Measurements from ENCODE around the gene MYO7A.

DNA sequence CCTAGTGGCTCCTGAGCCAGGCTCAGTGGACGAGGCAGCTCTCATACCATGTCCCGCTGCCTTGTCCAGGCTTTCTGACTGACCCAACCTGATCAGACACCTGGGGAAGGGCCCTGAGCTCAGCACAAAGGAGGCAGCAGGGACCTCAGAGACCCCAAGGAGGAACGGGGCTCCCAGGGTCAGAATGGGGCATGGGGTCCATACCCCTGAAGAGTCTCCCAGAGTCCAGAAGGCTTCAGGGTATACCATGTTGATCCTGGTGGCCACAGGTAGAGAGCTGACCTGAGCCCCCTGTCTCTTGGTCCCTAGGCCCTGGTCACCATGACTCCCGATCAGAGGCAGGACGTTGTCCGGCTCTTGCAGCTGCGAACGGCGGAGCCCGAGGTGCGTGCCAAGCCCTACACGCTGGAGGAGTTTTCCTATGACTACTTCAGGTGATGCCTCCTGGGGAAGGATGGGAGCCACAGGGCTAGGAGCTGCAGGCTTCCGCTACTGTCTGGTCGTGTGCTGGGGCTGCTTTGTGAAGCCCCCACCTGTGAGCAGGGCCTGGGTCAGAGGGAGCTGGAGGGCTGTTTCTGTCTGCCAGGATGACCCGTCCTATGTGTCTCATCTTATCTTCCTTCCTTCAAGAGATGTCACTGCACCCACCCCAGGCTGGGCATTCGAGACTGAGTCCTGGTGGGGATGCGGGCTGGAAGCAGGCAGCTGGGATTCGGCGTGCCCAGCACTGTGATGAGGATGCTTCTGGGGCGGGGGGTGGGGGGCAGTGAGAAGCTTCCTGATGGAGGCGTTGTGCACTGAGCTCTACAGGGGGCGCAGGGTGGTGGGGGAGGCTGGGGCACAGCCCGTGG, 74.2 kb downstream of the MYO7A start:
- TF ChIP-seq ZNF274 (IDR thresholded peaks at IDR 0.05; ENCODE audit: borderline replicate concordance, extremely low read depth, low read length) (no peak), POLR2A (IDR thresholded peaks at IDR 0.05; ENCODE audit: control extremely low read depth in 1 of 2, low read depth in 2 of 2, low read length in 2 of 2) (no peak), POLR2AphosphoS5 (IDR thresholded peaks at IDR 0.05; ENCODE audit: low read depth, low read length) (no peak), JUN (IDR thresholded peaks at IDR 0.05; ENCODE audit: low read depth, low read length) (no peak), HDAC6 (IDR thresholded peaks at IDR 0.05; ENCODE audit: low read depth, low read length) (no peak), CHD2 (IDR thresholded peaks at IDR 0.05; ENCODE audit: low read length) (no peak), EGR1 (IDR thresholded peaks at IDR 0.05; ENCODE audit: borderline replicate concordance, low read depth, low read length) (no peak), CBX5 (IDR thresholded peaks at IDR 0.05; ENCODE audit: low read depth, low read length) (no peak), YY1 (IDR thresholded peaks at IDR 0.05; ENCODE audit: low read depth, low read length) (no peak), EP300 (IDR thresholded peaks at IDR 0.05; ENCODE audit: borderline replicate concordance in 1 of 2, low read depth in 2 of 2, low read length in 2 of 2) (no peak)
- TF ChIP-seq, protein P1, sequence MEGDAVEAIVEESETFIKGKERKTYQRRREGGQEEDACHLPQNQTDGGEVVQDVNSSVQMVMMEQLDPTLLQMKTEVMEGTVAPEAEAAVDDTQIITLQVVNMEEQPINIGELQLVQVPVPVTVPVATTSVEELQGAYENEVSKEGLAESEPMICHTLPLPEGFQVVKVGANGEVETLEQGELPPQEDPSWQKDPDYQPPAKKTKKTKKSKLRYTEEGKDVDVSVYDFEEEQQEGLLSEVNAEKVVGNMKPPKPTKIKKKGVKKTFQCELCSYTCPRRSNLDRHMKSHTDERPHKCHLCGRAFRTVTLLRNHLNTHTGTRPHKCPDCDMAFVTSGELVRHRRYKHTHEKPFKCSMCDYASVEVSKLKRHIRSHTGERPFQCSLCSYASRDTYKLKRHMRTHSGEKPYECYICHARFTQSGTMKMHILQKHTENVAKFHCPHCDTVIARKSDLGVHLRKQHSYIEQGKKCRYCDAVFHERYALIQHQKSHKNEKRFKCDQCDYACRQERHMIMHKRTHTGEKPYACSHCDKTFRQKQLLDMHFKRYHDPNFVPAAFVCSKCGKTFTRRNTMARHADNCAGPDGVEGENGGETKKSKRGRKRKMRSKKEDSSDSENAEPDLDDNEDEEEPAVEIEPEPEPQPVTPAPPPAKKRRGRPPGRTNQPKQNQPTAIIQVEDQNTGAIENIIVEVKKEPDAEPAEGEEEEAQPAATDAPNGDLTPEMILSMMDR (IDR thresholded peaks at IDR 0.05; ENCODE audit: control extremely low read depth in 1 of 3, insufficient read depth in 1 of 3, low read depth in 1 of 3, low read length in 3 of 3), result no peak
- TF ChIP-seq, protein P2, sequence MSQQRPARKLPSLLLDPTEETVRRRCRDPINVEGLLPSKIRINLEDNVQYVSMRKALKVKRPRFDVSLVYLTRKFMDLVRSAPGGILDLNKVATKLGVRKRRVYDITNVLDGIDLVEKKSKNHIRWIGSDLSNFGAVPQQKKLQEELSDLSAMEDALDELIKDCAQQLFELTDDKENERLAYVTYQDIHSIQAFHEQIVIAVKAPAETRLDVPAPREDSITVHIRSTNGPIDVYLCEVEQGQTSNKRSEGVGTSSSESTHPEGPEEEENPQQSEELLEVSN (IDR thresholded peaks at IDR 0.05), result no peak
